ENCODE results near the gene TNIK. TPM values are rescaled to one million over a fixed set of nuclear protein-coding genes. Genes with fewer than 3 reads are reported as not detected.

Gene TNIK
- total RNA-seq, 1 experiment from 2014 or later: 7.0 TPM

DNA sequence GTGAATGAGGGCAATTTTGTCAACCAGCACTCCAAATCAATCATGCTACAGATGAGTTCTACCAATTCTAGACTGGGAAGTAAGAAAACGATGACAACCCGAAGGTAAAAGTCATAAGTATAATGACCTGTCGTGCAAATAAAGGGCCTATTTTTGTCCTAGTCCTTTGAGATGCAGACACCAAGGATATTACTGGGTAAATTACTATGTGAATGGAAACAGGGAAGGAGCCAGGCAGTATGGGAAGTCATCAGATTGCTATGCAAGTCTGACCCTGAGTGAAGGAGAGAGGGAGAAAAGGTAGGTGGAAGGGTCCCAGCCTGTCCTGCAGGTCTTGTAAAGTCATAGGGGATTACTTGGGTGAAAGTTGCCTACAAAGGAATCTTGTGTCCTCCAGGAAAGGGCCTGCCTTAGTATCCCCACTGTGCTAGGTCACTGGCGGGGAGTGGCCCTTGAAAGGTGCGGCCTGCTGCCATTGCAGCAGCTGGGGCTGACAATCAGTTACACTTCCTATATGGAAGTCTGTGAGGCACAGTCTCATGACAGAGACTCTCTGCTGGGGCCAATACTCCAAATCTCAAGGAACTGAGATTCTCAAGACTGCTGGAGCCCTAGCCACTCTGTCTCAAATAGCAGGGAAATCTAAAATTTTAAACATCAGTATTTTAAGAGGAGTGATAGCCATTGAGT, 283.8 kb downstream of the TNIK start:
- ChIA-PET CTCF (no interaction called here), POLR2A (ENCODE audit: unreplicated experiment) (no interaction called here)
- BruUV-seq (replicated peaks): no TSS peak
- peaks cover 5% of the 10 kb centered on the region; the same call in 1 of the 2 replicates for H3K4me1 ChIP-seq (ENCODE audit: insufficient read depth, low read length)
- intact Hi-C loops (cut with micrococcal nuclease): no loop called here
- H3K4me3 ChIP-seq (ENCODE audit: low read length): no peak overlapping the region
- no peaks in the 10 kb centered on the region for H4K20me1 ChIP-seq (ENCODE audit: low read length)
- no peak overlapping the region for H3K27ac ChIP-seq (ENCODE audit: low read length)
- no peak overlapping the region for H2AFZ ChIP-seq (ENCODE audit: low read length)
- H3K27me3 ChIP-seq (ENCODE audit: low read length): no peaks in the 10 kb centered on the region
- H3K4me2 ChIP-seq (ENCODE audit: low read length): peak overlapping the region; percentile 19; the same call in 1 of the 2 replicates
- no peaks in the 10 kb centered on the region for H3K9me2 ChIP-seq (replicated peaks; ENCODE audit: low read length)
- H3K79me2 ChIP-seq (ENCODE audit: low read length): no peaks in the 10 kb centered on the region
- H3K36me3 ChIP-seq (ENCODE audit: low read depth, low read length): no peaks in the 10 kb centered on the region
- H3K9me3 ChIP-seq (ENCODE audit: low read length): no peaks in the 10 kb centered on the region
- H3F3A ChIP-seq (ENCODE audit: low read length, unreplicated experiment): no peaks in the 10 kb centered on the region
- ATAC-seq (peak; percentile 10; the same call in 1 of the 2 replicates), DNase-seq (no peak)
- H3K9ac ChIP-seq (ENCODE audit: low read length): no peak overlapping the region
- TF ChIP-seq EZH2phosphoT487 (IDR thresholded peaks at IDR 0.05; ENCODE audit: borderline replicate concordance, low read length): no peak
- TF ChIP-seq EZH2 (IDR thresholded peaks at IDR 0.05; ENCODE audit: low read length, unreplicated experiment): no peak
- TF ChIP-seq, protein P1, sequence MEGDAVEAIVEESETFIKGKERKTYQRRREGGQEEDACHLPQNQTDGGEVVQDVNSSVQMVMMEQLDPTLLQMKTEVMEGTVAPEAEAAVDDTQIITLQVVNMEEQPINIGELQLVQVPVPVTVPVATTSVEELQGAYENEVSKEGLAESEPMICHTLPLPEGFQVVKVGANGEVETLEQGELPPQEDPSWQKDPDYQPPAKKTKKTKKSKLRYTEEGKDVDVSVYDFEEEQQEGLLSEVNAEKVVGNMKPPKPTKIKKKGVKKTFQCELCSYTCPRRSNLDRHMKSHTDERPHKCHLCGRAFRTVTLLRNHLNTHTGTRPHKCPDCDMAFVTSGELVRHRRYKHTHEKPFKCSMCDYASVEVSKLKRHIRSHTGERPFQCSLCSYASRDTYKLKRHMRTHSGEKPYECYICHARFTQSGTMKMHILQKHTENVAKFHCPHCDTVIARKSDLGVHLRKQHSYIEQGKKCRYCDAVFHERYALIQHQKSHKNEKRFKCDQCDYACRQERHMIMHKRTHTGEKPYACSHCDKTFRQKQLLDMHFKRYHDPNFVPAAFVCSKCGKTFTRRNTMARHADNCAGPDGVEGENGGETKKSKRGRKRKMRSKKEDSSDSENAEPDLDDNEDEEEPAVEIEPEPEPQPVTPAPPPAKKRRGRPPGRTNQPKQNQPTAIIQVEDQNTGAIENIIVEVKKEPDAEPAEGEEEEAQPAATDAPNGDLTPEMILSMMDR (conservative IDR thresholded peaks at IDR 0.05; ENCODE audit: low read depth, low read length): no peak

GRCh38 chr3:171175741-171176234, 284.4 kb downstream of the TNIK start:
- peak overlapping the region; percentile 63 for H3K4me2 ChIP-seq (ENCODE audit: low read length)
- H3K27me3 ChIP-seq (ENCODE audit: low read length): no peaks in the 10 kb centered on the region
- H2AFZ ChIP-seq (ENCODE audit: low read length): no peak overlapping the region
- no peaks in the 10 kb centered on the region for H3K9me3 ChIP-seq (ENCODE audit: low read length)
- intact Hi-C loops (cut with micrococcal nuclease): no loop called here
- no peaks in the 10 kb centered on the region for H3K79me2 ChIP-seq (ENCODE audit: low read length)
- no peaks in the 10 kb centered on the region for H4K20me1 ChIP-seq (ENCODE audit: low read length)
- TF ChIP-seq EZH2 (IDR thresholded peaks at IDR 0.05; ENCODE audit: low read length, unreplicated experiment) (no peak), EZH2phosphoT487 (IDR thresholded peaks at IDR 0.05; ENCODE audit: borderline replicate concordance, low read length) (no peak)
- TF ChIP-seq, protein P1 (conservative IDR thresholded peaks at IDR 0.05; ENCODE audit: low read depth, low read length): no peak
- ChIA-PET POLR2A (ENCODE audit: unreplicated experiment) (no interaction called here), CTCF (no interaction called here)
- no peak overlapping the region for H3K9ac ChIP-seq (ENCODE audit: low read length)
- H3K4me1 ChIP-seq (ENCODE audit: insufficient read depth, low read length): peaks cover 5% of the 10 kb centered on the region; the same call in 1 of the 2 replicates
- H3K27ac ChIP-seq (ENCODE audit: low read length): no peak overlapping the region
- no peaks in the 10 kb centered on the region for H3K9me2 ChIP-seq (replicated peaks; ENCODE audit: low read length)
- H3F3A ChIP-seq (ENCODE audit: low read length, unreplicated experiment): no peaks in the 10 kb centered on the region
- DNase-seq: peak; percentile 41
- H3K36me3 ChIP-seq (ENCODE audit: low read depth, low read length): no peaks in the 10 kb centered on the region
- peak; percentile 91 for ATAC-seq
- peak overlapping the region; percentile 41; the same call in 1 of the 2 replicates for H3K4me3 ChIP-seq (ENCODE audit: low read length)
- BruUV-seq (replicated peaks): no TSS peak

DNA sequence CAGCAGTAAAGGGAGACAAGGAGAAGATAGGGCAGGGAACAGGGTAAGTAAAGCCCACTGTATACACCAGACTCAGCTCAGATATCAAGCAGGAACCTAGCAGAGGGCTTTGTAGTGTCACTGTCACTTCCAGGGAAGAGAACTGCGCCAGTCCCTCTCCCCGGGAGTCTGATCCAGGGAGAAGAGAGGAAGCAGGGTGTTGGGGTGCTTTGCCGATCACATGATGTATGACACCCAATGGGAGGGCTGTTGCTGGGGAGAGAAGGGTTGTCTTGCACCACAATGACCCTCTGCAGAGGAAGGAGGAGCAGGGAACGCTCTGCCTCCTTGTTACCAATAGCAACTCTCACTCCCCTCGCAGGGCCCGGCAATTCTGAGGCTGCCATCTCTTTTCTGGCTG, 286.5 kb downstream of the TNIK start:
- H3K79me2 ChIP-seq (ENCODE audit: low read length): no peaks in the 10 kb centered on the region
- POLR2A ChIA-PET (ENCODE audit: unreplicated experiment): no interaction called here
- H3K9ac ChIP-seq (ENCODE audit: low read length): no peak overlapping the region
- H2AFZ ChIP-seq (ENCODE audit: low read length): no peak overlapping the region
- H3F3A ChIP-seq (ENCODE audit: low read length, unreplicated experiment): no peaks in the 10 kb centered on the region
- no peaks in the 10 kb centered on the region for H3K9me2 ChIP-seq (replicated peaks; ENCODE audit: low read length)
- TF ChIP-seq EZH2 (IDR thresholded peaks at IDR 0.05; ENCODE audit: low read length, unreplicated experiment) (no peak), EZH2phosphoT487 (IDR thresholded peaks at IDR 0.05; ENCODE audit: borderline replicate concordance, low read length) (no peak)
- TF ChIP-seq, protein P1 (conservative IDR thresholded peaks at IDR 0.05; ENCODE audit: low read depth, low read length): no peak
- H3K9me3 ChIP-seq (ENCODE audit: low read length): no peaks in the 10 kb centered on the region
- no TSS peak for BruUV-seq (replicated peaks)
- DNase-seq (no peak), ATAC-seq (no peak)
- H4K20me1 ChIP-seq (ENCODE audit: low read length): no peaks in the 10 kb centered on the region
- intact Hi-C loops (cut with micrococcal nuclease): no loop called here
- H3K27ac ChIP-seq (ENCODE audit: low read length): no peak overlapping the region
- H3K4me3 ChIP-seq (ENCODE audit: low read length): no peak overlapping the region
- CTCF ChIA-PET: no interaction called here
- no peaks in the 10 kb centered on the region for H3K27me3 ChIP-seq (ENCODE audit: low read length)
- H3K4me1 ChIP-seq (ENCODE audit: insufficient read depth, low read length): peaks cover 5% of the 10 kb centered on the region; the same call in 1 of the 2 replicates
- H3K4me2 ChIP-seq (ENCODE audit: low read length): no peak overlapping the region
- H3K36me3 ChIP-seq (ENCODE audit: low read depth, low read length): no peaks in the 10 kb centered on the region
